ENCODE results near the gene ARHGAP26.

The ARHGAP26 gene

GRCh38 chr5:143220748-143221251, 450.6 kb downstream of the ARHGAP26 start:
- DNase-seq: no peak

- DNase-seq: no peak
Measured at GRCh38 chr5:143222287-143223231, 452.4 kb downstream of the ARHGAP26 start.

- no peak for DNase-seq
Measured at GRCh38 chr5:143224672-143225071, 454.5 kb downstream of the ARHGAP26 start.

GRCh38 chr5:143225511-143225910, 455.3 kb downstream of the ARHGAP26 start:
- peak; percentile 53 for DNase-seq

GRCh38 chr5:143226361-143226760, 456.2 kb downstream of the ARHGAP26 start:
- no peak for DNase-seq

GRCh38 chr5:143226872-143227271, 456.7 kb downstream of the ARHGAP26 start:
- DNase-seq: no peak

- no peak for DNase-seq
Measured at GRCh38 chr5:143227301-143227700, 457.1 kb downstream of the ARHGAP26 start.

- DNase-seq: no peak
Measured at GRCh38 chr5:143228597-143229293, 458.6 kb downstream of the ARHGAP26 start.

- no peak for DNase-seq
Measured at GRCh38 chr5:143229426-143229895, 459.3 kb downstream of the ARHGAP26 start.

GRCh38 chr5:143229896-143230675, 459.9 kb downstream of the ARHGAP26 start:
- DNase-seq: no peak

GRCh38 chr5:143230676-143230996, 460.5 kb downstream of the ARHGAP26 start:
- no peak for DNase-seq

GRCh38 chr5:143231416-143231815, 461.2 kb downstream of the ARHGAP26 start:
- DNase-seq: no peak

- DNase-seq: no peak
Measured at GRCh38 chr5:143231973-143232812, 462.0 kb downstream of the ARHGAP26 start.

- no peak for DNase-seq
Measured at GRCh38 chr5:143233031-143233430, 462.9 kb downstream of the ARHGAP26 start.

GRCh38 chr5:143234162-143234842, 464.1 kb downstream of the ARHGAP26 start:
- no peak for DNase-seq

- DNase-seq: no peak
Measured at GRCh38 chr5:143235423-143235822, 465.2 kb downstream of the ARHGAP26 start.

GRCh38 chr5:143236682-143237081, 466.5 kb downstream of the ARHGAP26 start:
- no peak for DNase-seq

GRCh38 chr5:143237664-143238063, 467.5 kb downstream of the ARHGAP26 start:
- no peak for DNase-seq

- no peak for DNase-seq
Measured at GRCh38 chr5:143238620-143239019, 468.4 kb downstream of the ARHGAP26 start.

- DNase-seq: no peak
Measured at GRCh38 chr5:143239882-143240518, 469.8 kb downstream of the ARHGAP26 start.

- DNase-seq: peak; percentile 48
Measured at GRCh38 chr5:143241892-143242291, 471.7 kb downstream of the ARHGAP26 start.

Data from NCI-H446 treated with DMSO at 0.1 percent for 48 hours (cell line).